H9 (cell line): Measurements from ENCODE around the gene DMD. TPM values are rescaled to one million over a fixed set of nuclear protein-coding genes. Genes with fewer than 3 reads are reported as not detected.

Source experiments
- DNase-seq: peaks from one replicate; pipeline ENCODE4 v3.0.0-alpha.2; 2017
- H2AFZ ChIP-seq: one replicate; pipeline ENCODE4 v1.6.1; 2013; ENCODE audit warnings: mild to moderate bottlenecking, low read length, control low read depth, moderate library complexity
- H2AK5ac ChIP-seq: 2 replicates; pipeline ENCODE4 v1.6.1; 2013; ENCODE audit warnings: low read length, control low read depth, mixed read lengths; ENCODE audit not compliant: insufficient read length
- H2BK120ac ChIP-seq: one replicate; pipeline ENCODE4 v1.6.1; 2013; ENCODE audit warnings: low read depth, mild to moderate bottlenecking, low read length, control low read depth, inconsistent platforms; ENCODE audit not compliant: poor library complexity, severe bottlenecking
- H2BK12ac ChIP-seq: 2 replicates; pipeline ENCODE4 v1.6.1; 2013; ENCODE audit warnings: low read length, control low read depth, mixed read lengths, low read depth; ENCODE audit not compliant: insufficient read length
- H2BK15ac ChIP-seq: 2 replicates; pipeline ENCODE4 v1.6.1; 2013; ENCODE audit warnings: low read depth, low read length, control low read depth
- H2BK20ac ChIP-seq: one replicate; pipeline ENCODE4 v1.6.1; 2013; ENCODE audit warnings: low read depth, mild to moderate bottlenecking, low read length, control low read depth, inconsistent platforms; ENCODE audit not compliant: poor library complexity, severe bottlenecking
- H2BK5ac ChIP-seq: 2 replicates; pipeline ENCODE4 v1.6.1; 2013; ENCODE audit warnings: low read length, control low read depth, mixed read lengths; ENCODE audit not compliant: insufficient read length
- H3K14ac ChIP-seq: 2 replicates; pipeline ENCODE4 v1.6.1; 2013; ENCODE audit warnings: low read length, control low read depth; ENCODE audit not compliant: insufficient read depth
- H3K18ac ChIP-seq: 2 replicates; pipeline ENCODE4 v1.6.1; 2013; ENCODE audit warnings: low read depth, mild to moderate bottlenecking, mixed read lengths, low read length, control low read depth; ENCODE audit not compliant: insufficient read length
- H3K23ac ChIP-seq: 2 replicates; pipeline ENCODE4 v1.6.1; 2013; ENCODE audit warnings: low read length, control low read depth, mixed read lengths, low read depth; ENCODE audit not compliant: insufficient read length
- H3K23me2 ChIP-seq: 2 replicates; pipeline ENCODE4 v1.6.1; 2013; ENCODE audit warnings: low read depth, mild to moderate bottlenecking, mixed read lengths, low read length, control low read depth; ENCODE audit not compliant: insufficient read length, poor library complexity, severe bottlenecking
- H3K27ac ChIP-seq: 2 replicates; pipeline ENCODE4 v1.5.1; 2013; ENCODE audit warnings: low read length, control low read depth, mixed read lengths, low read depth; ENCODE audit not compliant: insufficient read length
- H3K27me3 ChIP-seq: 2 replicates; pipeline ENCODE4 v1.6.1; 2013; ENCODE audit warnings: low read length, control low read depth, inconsistent platforms; ENCODE audit not compliant: insufficient read depth
- H3K4ac ChIP-seq: 2 replicates; pipeline ENCODE4 v1.6.1; 2013; ENCODE audit warnings: low read depth, mild to moderate bottlenecking, control low read depth, inconsistent platforms, low read length, moderate library complexity
- H3K4me1 ChIP-seq: 2 replicates; pipeline ENCODE4 v1.6.1; 2013; ENCODE audit warnings: low read length, control low read depth, inconsistent platforms; ENCODE audit not compliant: insufficient read depth
- H3K4me2 ChIP-seq: 2 replicates; pipeline ENCODE4 v1.6.1; 2013; ENCODE audit warnings: low read length, control low read depth, mixed read lengths; ENCODE audit not compliant: insufficient read length, insufficient read depth
- H3K56ac ChIP-seq: 2 replicates; pipeline ENCODE4 v1.6.1; 2013; ENCODE audit warnings: low read depth, mild to moderate bottlenecking, mixed read lengths, low read length, control low read depth; ENCODE audit not compliant: insufficient read length
- H3K79me1 ChIP-seq: 2 replicates; pipeline ENCODE4 v1.6.1; 2013; ENCODE audit warnings: low read depth, mild to moderate bottlenecking, moderate library complexity, low read length, control low read depth, inconsistent platforms; ENCODE audit not compliant: insufficient read depth, poor library complexity, severe bottlenecking
- H3K79me2 ChIP-seq: 2 replicates; pipeline ENCODE4 v1.6.1; 2013; ENCODE audit warnings: low read length, control low read depth, inconsistent platforms; ENCODE audit not compliant: insufficient read depth
- H3K9ac ChIP-seq: 2 replicates; pipeline ENCODE4 v1.6.1; 2013; ENCODE audit warnings: low read length, control low read depth, mixed read lengths; ENCODE audit not compliant: insufficient read length; ENCODE audit errors: extremely low read depth
- H3K9me3 ChIP-seq: one replicate; pipeline ENCODE4 v1.6.1; 2013; ENCODE audit warnings: low read depth, low read length, inconsistent platforms; ENCODE audit not compliant: control insufficient read depth
- H3T11ph ChIP-seq: one replicate; pipeline ENCODE4 v1.6.1; 2013; ENCODE audit warnings: mild to moderate bottlenecking, low read length, control low read depth, inconsistent platforms
- H4K20me1 ChIP-seq: one replicate; pipeline ENCODE4 v1.6.1; 2013; ENCODE audit not compliant: control insufficient read depth, insufficient read length, insufficient read depth
- H4K5ac ChIP-seq: 2 replicates; pipeline ENCODE4 v1.6.1; 2013; ENCODE audit warnings: low read depth, mild to moderate bottlenecking, mixed read lengths, low read length, control low read depth; ENCODE audit not compliant: insufficient read length
- H4K8ac ChIP-seq: replicated peaks from 2 replicates; pipeline ENCODE4 v1.6.1; 2013; ENCODE audit warnings: low read length, control low read depth, mixed read lengths, low read depth; ENCODE audit not compliant: insufficient read length
- H4K91ac ChIP-seq: 2 replicates; pipeline ENCODE4 v1.6.1; 2013; ENCODE audit warnings: low read depth, mild to moderate bottlenecking, moderate library complexity, mixed read lengths, low read length, control low read depth; ENCODE audit not compliant: insufficient read length
- H3K27ac Mint-ChIP-seq, 3 experiments: 2 replicates in 2 of 3; 3 replicates in 1 of 3; pipeline ENCODE4 v1.8.0; 2020 to 2021; ENCODE audit warnings: mixed read lengths in 3 of 3, mild to moderate bottlenecking in 1 of 3, moderate library complexity in 1 of 3
- H3K27me3 Mint-ChIP-seq: 2 replicates; pipeline ENCODE4 v1.8.0; 2021; ENCODE audit warnings: low read depth, mild to moderate bottlenecking, moderate library complexity, mixed read lengths
- H3K36me3 Mint-ChIP-seq, 3 experiments: 2 replicates in 2 of 3; 3 replicates in 1 of 3; pipeline ENCODE4 v1.8.0; 2020 to 2021; ENCODE audit warnings: low read depth in 3 of 3, mixed read lengths in 3 of 3; ENCODE audit not compliant: insufficient read depth in 1 of 3
- H3K4me1 Mint-ChIP-seq, 2 experiments: 2 replicates each; pipeline ENCODE4 v1.8.0; 2020; ENCODE audit warnings: mixed read lengths in 2 of 2
- H3K4me3 Mint-ChIP-seq, 2 experiments: 2 replicates in 1 of 2; 3 replicates in 1 of 2; pipeline ENCODE4 v1.8.0; 2020 to 2021; ENCODE audit warnings: mild to moderate bottlenecking in 2 of 2, mixed read lengths in 2 of 2, moderate library complexity in 1 of 2
- H3K9me3 Mint-ChIP-seq, 2 experiments: 2 replicates in 1 of 2; 3 replicates in 1 of 2; pipeline ENCODE4 v1.8.0; 2020; ENCODE audit warnings: mild to moderate bottlenecking in 2 of 2, mixed read lengths in 2 of 2, moderate library complexity in 1 of 2
- CTCF ChIP-seq: fragments of 200-600 bp; sonication (generic); conservative IDR thresholded peaks from 3 replicates; pipeline ENCODE4 v1.8.0; 2021; ENCODE audit warnings: antibody characterized with exemption, mild to moderate bottlenecking
- WGBS: extraction: QIAGEN DNeasy Blood & Tissue Kit; methylation state at CpG from one replicate; pipeline ENCODE4 v1.1.7; 2013; ENCODE audit warnings: missing lambda C conversion rate, low lambda C conversion rate, mixed read lengths; ENCODE audit not compliant: insufficient read length; ENCODE audit errors: extremely low coverage; 5-methylcytosine and 5-hydroxymethylcytosine counted together
- total RNA-seq: library from RNA; stranded (reverse); gene quantifications from 2 replicates; pipeline ENCODE4 v1.2.1, GENCODE V29; 2021

DMD gene
- total RNA-seq, 1 experiment from 2014 or later, result 3.8 TPM

GRCh38 chrX:31371956-31372355 is 1839.4 kb downstream of the DMD start:
- Histone ChIP-seq H3K56ac (no peak overlapping the region), H2BK12ac (no peak overlapping the region), H2AFZ (no peak overlapping the region), H2BK5ac (no peak overlapping the region), H2BK15ac (no peak overlapping the region), H3K4me2 (no peak overlapping the region), H4K5ac (no peak overlapping the region), H3K4me1 (no peaks in the 10 kb centered on the region; the same call in 1 of the 2 replicates), H3K14ac (no peak overlapping the region), H4K91ac (no peak overlapping the region), H3T11ph (no peak overlapping the region), H3K18ac (no peak overlapping the region), H3K4ac (no peak overlapping the region), H3K79me2 (no peaks in the 10 kb centered on the region), H3K27me3 (no peaks in the 10 kb centered on the region), H3K9me3 (no peaks in the 10 kb centered on the region), H3K9ac (no peak overlapping the region), H3K23ac (no peak overlapping the region), H4K20me1 (no peaks in the 10 kb centered on the region), H3K27ac (no peak overlapping the region), H3K79me1 (no peaks in the 10 kb centered on the region), H3K23me2 (no peaks in the 10 kb centered on the region), H2BK20ac (no peak overlapping the region), H2BK120ac (no peak overlapping the region), H2AK5ac (no peak overlapping the region), H4K8ac (no peak overlapping the region)
- no peak for DNase-seq
- no peak for TF ChIP-seq CTCF
- H3K9me3 Mint-ChIP-seq, result peaks cover 51 to 66% of the 10 kb centered on the region in 2 experiments
- peaks cover 7 to 8% of the 10 kb centered on the region in 2 experiments for H3K4me1 Mint-ChIP-seq
- no peak overlapping the region for H3K27ac Mint-ChIP-seq
- H3K27me3 Mint-ChIP-seq, result no peaks in the 10 kb centered on the region
- peaks cover 0 to 5% (median 0%) of the 10 kb centered on the region in 3 experiments; a peak in 1 of 7 replicates for H3K36me3 Mint-ChIP-seq
- no peak overlapping the region for H3K4me3 Mint-ChIP-seq
- WGBS, result no CpG with 5 or more reads among the region's 5 CpGs
